Measurements from ENCODE around the gene CRHBP. TPM values are rescaled to one million over a fixed set of nuclear protein-coding genes. Genes with fewer than 3 reads are reported as not detected.

The CRHBP gene
- total and polyA plus RNA-seq, 2 experiments from 2014 or later = 0.37 to 5.0 TPM

DNA sequence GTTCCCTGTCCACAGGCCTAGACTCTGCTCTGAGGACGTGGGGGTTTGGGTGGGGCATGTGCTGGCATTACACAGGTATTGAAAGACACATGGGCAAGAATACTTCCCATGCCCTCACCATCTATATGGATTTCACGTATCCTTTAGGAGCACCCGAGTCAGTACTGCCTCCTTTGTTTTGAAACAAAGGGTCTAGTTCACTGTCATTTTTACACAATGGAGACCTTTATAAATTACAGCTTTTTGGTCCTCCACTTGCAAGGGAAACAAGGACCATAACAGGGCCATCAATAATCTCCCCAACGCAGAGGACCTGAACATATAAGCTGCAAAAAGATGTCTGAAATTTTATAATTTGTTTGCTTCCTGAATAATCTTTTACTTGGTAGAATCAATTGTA lies 24.9 kb upstream of the CRHBP start:
- Histone ChIP-seq H3K79me2 (no peaks in the 10 kb centered on the region), H3K4me3 (no peak overlapping the region), H3K27ac (no peak overlapping the region), H3K27me3 (no peaks in the 10 kb centered on the region), H3K4me1 (ENCODE audit: insufficient read depth) (peaks cover 5% of the 10 kb centered on the region), H3K36me3 (replicated peaks; ENCODE audit: insufficient read depth, low read depth) (no peaks in the 10 kb centered on the region), H3K9me2 (replicated peaks; ENCODE audit: insufficient read depth) (no peaks in the 10 kb centered on the region), H3K9me3 (ENCODE audit: low read depth) (no peaks in the 10 kb centered on the region), H3K4me2 (no peak overlapping the region), H2AFZ (no peak overlapping the region), H4K20me1 (ENCODE audit: insufficient read depth, poor library complexity, severe bottlenecking) (no peaks in the 10 kb centered on the region)
- no peak for DNase-seq (ENCODE audit: low spot score)
- 86% methylated on average over 4 of the region's 4 CpGs for whole genome bisulfite sequencing (ENCODE audit: low lambda C conversion rate, missing lambda C conversion rate)
- TF ChIP-seq EZH2phosphoT487 (IDR thresholded peaks at IDR 0.05; ENCODE audit: low read depth, severe bottlenecking, unreplicated experiment) (no peak), EZH2 (IDR thresholded peaks at IDR 0.05; ENCODE audit: borderline replicate concordance) (no peak)
- TF ChIP-seq, protein P1, sequence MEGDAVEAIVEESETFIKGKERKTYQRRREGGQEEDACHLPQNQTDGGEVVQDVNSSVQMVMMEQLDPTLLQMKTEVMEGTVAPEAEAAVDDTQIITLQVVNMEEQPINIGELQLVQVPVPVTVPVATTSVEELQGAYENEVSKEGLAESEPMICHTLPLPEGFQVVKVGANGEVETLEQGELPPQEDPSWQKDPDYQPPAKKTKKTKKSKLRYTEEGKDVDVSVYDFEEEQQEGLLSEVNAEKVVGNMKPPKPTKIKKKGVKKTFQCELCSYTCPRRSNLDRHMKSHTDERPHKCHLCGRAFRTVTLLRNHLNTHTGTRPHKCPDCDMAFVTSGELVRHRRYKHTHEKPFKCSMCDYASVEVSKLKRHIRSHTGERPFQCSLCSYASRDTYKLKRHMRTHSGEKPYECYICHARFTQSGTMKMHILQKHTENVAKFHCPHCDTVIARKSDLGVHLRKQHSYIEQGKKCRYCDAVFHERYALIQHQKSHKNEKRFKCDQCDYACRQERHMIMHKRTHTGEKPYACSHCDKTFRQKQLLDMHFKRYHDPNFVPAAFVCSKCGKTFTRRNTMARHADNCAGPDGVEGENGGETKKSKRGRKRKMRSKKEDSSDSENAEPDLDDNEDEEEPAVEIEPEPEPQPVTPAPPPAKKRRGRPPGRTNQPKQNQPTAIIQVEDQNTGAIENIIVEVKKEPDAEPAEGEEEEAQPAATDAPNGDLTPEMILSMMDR (IDR thresholded peaks at IDR 0.05; ENCODE audit: poor library complexity) = no peak

DNA sequence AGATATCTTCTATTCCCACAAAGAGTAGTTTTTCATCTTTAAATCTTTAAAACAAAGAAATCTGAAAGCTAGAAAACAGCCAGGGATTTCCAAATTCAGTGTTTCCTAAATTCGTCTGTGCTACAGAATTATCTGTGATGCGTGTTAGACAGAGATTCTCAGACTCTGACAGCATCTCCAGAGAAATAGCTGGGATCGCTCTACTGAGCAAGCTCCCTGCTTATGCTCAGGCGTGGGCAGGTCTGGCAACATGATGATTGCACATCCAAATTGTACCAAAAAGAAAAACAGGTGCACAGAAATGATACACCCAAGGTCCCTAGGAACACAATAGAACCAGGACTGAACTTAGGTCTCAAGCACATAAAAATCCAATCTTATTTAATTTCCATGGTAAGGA lies 22.8 kb upstream of the CRHBP start:
- H3K79me2 ChIP-seq = no peaks in the 10 kb centered on the region
- no peak overlapping the region for H3K4me2 ChIP-seq
- peaks cover 5% of the 10 kb centered on the region for H3K4me1 ChIP-seq (ENCODE audit: insufficient read depth)
- H4K20me1 ChIP-seq (ENCODE audit: insufficient read depth, poor library complexity, severe bottlenecking) = no peaks in the 10 kb centered on the region
- DNase-seq (ENCODE audit: low spot score) = no peak
- H3K9me2 ChIP-seq (replicated peaks; ENCODE audit: insufficient read depth) = no peaks in the 10 kb centered on the region
- no peaks in the 10 kb centered on the region for H3K36me3 ChIP-seq (replicated peaks; ENCODE audit: insufficient read depth, low read depth)
- no peak overlapping the region for H3K27ac ChIP-seq
- 84% methylated on average over 4 of the region's 4 CpGs for WGBS (ENCODE audit: low lambda C conversion rate, missing lambda C conversion rate)
- no peaks in the 10 kb centered on the region for H3K9me3 ChIP-seq (ENCODE audit: low read depth)
- no peak overlapping the region for H3K4me3 ChIP-seq
- H3K27me3 ChIP-seq = no peaks in the 10 kb centered on the region
- no peak for TF ChIP-seq EZH2phosphoT487 (IDR thresholded peaks at IDR 0.05; ENCODE audit: low read depth, severe bottlenecking, unreplicated experiment)
- H2AFZ ChIP-seq = no peak overlapping the region

DNA sequence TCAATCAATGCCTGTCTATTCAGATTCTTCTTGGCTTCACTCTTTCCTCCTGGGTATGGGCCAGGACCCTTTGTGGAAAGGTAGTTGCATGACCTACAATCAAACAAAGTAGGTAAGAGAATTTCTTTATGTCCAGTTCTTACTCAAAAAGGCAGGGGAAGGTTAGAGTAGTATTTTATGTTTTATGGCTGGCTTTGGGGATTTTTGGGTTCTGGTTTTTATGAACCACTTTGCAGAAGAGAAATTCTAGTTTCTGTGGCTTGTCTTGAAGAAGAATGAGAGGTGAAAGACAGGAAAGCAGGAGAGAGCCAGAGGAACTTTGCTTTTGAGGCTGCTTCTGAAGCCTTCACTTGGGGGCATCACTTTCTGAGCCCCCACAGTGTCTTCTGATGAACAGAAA lies 14.7 kb upstream of the CRHBP start:
- Histone ChIP-seq H4K20me1 (ENCODE audit: insufficient read depth, poor library complexity, severe bottlenecking) (no peaks in the 10 kb centered on the region), H3K27me3 (no peaks in the 10 kb centered on the region), H3K36me3 (replicated peaks; ENCODE audit: insufficient read depth, low read depth) (no peaks in the 10 kb centered on the region), H3K4me3 (no peak overlapping the region), H3K9me2 (replicated peaks; ENCODE audit: insufficient read depth) (no peaks in the 10 kb centered on the region), H2AFZ (no peak overlapping the region), H3K4me2 (no peak overlapping the region), H3K4me1 (ENCODE audit: insufficient read depth) (no peaks in the 10 kb centered on the region), H3K27ac (no peak overlapping the region), H3K9me3 (ENCODE audit: low read depth) (no peaks in the 10 kb centered on the region), H3K79me2 (no peaks in the 10 kb centered on the region)
- TF ChIP-seq EZH2phosphoT487 (IDR thresholded peaks at IDR 0.05; ENCODE audit: low read depth, severe bottlenecking, unreplicated experiment) (no peak), EZH2 (IDR thresholded peaks at IDR 0.05; ENCODE audit: borderline replicate concordance) (no peak)
- TF ChIP-seq, protein P1 (IDR thresholded peaks at IDR 0.05; ENCODE audit: poor library complexity) = no peak
- DNase-seq (ENCODE audit: low spot score) = no peak

DNA sequence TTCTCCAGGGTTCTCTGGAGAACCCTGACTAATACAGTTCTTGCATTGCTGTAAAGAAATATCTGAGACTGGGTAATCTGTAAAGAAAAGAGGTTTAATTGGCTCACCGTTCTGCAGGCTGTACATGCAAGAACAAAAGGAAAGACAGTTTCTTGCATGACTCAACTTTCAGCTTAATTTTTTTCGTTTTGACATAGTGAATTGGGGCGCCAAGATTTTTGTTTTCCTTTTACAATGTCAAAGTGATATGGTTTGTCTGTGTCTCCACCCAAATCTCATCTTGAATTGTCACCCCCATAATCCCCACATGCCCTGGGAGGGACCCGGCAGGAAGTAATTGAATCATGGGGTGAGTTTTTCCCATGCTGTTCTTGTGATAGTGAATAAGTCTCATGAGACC lies 11.8 kb upstream of the CRHBP start:
- Histone ChIP-seq H3K4me3 (no peak overlapping the region), H3K9me3 (ENCODE audit: low read depth) (no peaks in the 10 kb centered on the region), H4K20me1 (ENCODE audit: insufficient read depth, poor library complexity, severe bottlenecking) (no peaks in the 10 kb centered on the region), H3K27ac (no peak overlapping the region), H3K27me3 (no peaks in the 10 kb centered on the region), H2AFZ (no peak overlapping the region), H3K36me3 (replicated peaks; ENCODE audit: insufficient read depth, low read depth) (no peaks in the 10 kb centered on the region), H3K4me1 (ENCODE audit: insufficient read depth) (peaks cover 9% of the 10 kb centered on the region), H3K79me2 (no peaks in the 10 kb centered on the region), H3K4me2 (no peak overlapping the region), H3K9me2 (replicated peaks; ENCODE audit: insufficient read depth) (no peaks in the 10 kb centered on the region)
- TF ChIP-seq EZH2 (IDR thresholded peaks at IDR 0.05; ENCODE audit: borderline replicate concordance) = no peak
- TF ChIP-seq, protein P1 (IDR thresholded peaks at IDR 0.05; ENCODE audit: poor library complexity) = no peak
- TF ChIP-seq EZH2phosphoT487 (IDR thresholded peaks at IDR 0.05; ENCODE audit: low read depth, severe bottlenecking, unreplicated experiment) = no peak
- whole genome bisulfite sequencing (ENCODE audit: low lambda C conversion rate, missing lambda C conversion rate) = 87% methylated on average over 4 of the region's 4 CpGs
- no peak for DNase-seq (ENCODE audit: low spot score)

Measured in hepatocyte (in vitro differentiated cells).